HG03558 (cell line): Measurements from ENCODE around the gene CHRM1.

Experiments used
- ATAC-seq: cut with Tn5 transposase; IDR thresholded peaks from one replicate; pipeline ENCODE4 v1.9.1; 2021; ENCODE audit warnings: moderate number of reproducible peaks; ENCODE audit not compliant: unreplicated experiment; ENCODE audit errors: extremely low read depth

The CHRM1 gene

GRCh38 chr11:62926680-62927455 is 5.7 kb upstream of the CHRM1 start:
- no peak for ATAC-seq

- no peak for ATAC-seq
Observed at GRCh38 chr11:62925745-62926679, 4.8 kb upstream of the CHRM1 start.

DNA sequence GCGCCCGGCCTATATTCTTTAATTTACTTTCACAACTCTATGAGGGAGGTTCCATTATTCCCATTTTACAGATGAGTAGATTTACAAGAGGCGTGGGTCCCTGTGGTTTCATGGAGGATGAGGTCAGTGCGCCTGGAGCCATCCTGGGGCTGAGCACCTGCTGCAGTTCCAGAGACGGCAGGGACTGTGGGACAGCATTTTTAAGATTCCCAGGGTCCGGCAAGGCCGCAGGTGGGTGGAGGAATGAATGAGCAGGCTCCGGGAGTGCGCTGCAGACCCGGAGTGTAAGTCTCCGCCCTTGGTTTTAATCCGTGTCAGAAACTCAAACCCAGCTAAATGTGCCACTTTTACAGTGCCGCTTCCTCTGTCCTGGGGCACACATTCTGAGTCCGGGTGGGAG is 4.1 kb upstream of the CHRM1 start:
- no peak for ATAC-seq

- ATAC-seq = no peak
Observed at GRCh38 chr11:62923601-62924411, 2.6 kb upstream of the CHRM1 start.

DNA sequence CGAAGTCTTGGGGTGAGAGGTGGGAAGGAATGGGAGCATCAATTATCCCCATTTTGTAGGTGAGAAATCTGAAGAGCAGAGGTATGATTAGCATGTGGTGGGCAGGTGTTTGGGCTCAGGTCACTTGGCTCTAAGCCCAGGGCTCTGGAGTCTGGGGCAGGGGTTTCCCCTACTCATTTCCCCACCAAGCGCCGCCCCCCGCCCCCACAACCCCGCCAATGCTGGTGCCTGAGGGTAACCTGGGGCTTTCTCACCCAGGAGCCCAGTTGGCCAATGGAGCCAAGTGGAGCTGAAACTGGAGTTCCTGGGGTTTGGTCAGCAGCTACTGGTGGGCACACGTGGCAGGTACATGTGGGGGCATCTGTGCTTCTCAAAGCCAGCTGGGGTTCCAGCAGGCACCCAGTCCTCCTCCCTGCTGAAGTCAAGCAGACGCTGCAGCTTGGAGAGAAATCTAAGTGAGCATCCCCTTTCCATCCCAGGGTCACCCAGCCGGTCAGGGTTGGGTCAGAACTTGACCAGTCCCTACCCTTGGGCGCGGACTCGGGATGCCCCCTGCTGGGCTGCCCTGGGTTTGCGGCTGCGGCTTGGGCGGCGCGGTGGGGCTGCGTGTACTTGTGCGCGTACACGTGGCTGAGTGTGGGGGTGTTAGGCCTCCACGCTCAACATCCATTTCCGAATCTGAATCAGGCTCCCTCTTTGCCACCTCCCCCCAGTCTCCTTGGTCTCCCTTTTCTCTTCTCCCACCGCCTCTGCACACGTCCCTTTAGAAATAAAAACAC is 1.7 kb upstream of the CHRM1 start:
- no peak for ATAC-seq

- no peak for ATAC-seq
Observed at GRCh38 chr11:62922189-62922589, 1.0 kb upstream of the CHRM1 start.

DNA sequence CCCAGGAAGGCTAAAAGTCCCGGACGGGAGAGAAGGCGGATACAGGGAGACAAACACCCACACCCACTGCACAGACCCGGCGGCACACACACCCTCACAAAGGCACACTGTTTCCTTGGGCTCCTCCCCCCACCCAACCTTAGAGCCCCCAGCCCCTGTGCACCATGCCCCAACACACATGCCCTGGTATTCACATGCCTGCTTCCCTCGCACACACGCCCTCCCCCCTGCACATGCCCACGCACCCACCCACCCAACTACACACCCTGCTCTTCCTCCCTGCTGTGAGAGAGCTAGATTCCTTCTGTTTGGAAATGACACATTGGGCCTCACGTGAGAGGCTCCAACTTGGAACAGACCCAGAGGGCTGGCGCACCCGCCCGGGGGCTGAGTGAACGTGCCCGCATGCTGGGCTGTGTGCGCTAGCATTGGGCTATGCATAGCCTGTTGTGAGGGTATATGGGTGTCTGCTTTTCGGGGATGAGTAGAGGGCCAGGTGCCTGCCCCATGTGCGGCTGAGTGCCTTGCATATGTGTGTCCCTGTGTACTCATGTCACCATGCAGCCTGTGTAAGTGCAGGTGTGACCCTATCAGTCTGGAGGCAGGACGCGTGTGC is 518 bp upstream of the CHRM1 start:
- no peak for ATAC-seq

DNA sequence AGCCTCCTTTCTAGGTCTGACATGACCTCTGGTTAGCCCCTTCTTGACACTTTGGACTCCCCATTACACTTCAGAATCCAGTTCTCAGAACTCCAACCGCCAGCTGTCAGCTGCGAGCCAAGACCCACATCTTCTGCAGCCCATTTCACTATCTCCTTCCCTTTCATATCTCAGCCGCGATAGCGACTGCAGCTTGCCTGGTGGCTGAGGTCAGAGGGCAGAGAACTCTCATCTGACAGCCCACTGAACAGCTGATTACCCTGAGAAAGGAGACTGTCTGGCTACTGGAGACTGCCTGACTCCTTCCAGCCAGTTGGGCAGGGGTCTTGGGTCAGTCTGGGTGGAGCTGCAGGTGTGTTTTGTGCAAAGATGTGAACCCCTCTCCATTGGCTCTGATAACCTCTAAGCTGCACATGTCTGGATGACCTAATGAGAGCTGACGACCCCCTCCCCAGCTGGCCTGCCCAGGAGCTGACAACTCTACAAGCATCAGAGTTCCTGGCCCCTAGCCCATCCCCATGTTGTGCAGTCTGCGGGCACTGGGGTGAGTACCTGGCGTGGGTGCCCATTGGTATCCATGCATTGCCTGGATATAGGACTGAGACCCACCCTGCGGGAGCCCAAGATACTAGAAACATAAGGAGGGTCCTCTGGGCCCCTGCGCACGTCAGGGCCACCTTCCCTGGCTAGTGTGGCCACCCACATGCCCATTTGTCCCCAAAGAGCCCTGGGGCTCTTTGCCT is 1.1 kb downstream of the CHRM1 start:
- ATAC-seq = no peak

- no peak for ATAC-seq
Observed at GRCh38 chr11:62919476-62919875, 1.7 kb downstream of the CHRM1 start.

DNA sequence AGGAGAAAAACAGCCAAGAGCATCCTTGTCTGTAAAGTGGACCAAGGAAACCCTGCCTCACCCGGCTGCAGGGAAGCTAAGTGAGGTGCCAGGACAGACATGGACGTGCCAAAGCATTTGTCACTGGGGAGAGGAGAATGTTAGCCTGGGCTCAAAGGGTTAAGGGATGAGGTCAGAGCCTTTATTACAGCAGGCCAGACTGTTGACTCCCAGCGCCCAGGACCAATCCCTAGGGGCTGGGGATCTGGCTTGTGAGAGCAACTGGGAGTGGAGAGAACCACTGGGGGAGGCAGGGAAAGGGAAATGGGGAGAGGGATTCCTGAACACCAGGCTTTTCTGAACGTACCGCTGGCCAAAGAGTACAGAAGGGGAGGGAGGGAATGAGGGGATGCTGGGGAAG is 2.6 kb downstream of the CHRM1 start:
- no peak for ATAC-seq

DNA sequence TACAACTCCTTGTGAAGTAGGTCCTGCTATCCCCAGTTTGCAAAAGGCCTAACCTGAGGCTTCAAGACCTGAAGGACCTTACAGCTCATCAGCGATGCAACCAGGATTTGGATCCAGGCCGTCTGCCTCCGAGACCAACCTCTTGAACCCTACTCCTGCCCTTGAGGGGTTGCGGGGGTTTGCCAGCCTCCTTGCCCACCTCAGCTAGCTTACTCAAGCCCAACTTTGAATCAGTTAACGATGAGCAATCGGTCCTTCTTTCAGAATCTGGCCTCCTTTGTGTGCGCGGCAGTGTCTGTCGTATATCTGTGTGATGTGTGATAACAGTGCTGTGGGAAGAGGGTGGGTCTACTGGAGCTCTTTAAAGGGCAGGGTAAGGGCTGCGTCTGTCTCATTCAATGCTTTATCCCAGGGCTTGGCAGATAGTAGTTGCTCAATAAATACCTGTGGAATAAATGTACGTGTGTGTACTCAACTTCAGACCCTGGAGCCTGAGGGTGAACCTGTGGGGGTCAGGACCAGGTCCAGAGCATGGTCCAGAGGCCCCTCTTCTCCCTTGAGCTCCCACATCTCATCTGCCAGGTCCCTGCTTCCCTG is 3.2 kb downstream of the CHRM1 start:
- no peak for ATAC-seq

GRCh38 chr11:62914416-62914815 is 6.7 kb downstream of the CHRM1 start:
- no peak for ATAC-seq

DNA sequence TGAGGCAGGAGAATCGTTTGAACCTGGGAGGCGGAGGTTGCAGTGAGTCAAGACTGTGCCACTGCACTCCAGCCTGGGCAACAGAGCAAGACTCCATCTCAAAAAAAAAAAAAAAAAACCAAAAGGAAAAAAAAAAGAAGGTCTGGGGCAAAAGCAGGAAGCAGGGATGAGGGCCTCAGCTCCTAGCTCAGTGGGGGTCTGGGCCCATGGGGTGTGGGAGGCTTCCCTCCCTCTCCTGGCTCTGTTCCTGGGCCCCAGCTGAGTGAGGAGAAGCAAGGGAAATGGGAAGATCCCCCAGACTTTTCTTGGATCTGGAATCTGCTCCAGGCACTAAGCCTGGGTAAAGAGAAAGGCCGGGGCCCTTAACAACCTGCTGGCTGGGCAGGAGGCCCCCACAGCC is 8.9 kb downstream of the CHRM1 start:
- no peak for ATAC-seq

GRCh38 chr11:62911137-62912130 is 9.7 kb downstream of the CHRM1 start:
- no peak for ATAC-seq

DNA sequence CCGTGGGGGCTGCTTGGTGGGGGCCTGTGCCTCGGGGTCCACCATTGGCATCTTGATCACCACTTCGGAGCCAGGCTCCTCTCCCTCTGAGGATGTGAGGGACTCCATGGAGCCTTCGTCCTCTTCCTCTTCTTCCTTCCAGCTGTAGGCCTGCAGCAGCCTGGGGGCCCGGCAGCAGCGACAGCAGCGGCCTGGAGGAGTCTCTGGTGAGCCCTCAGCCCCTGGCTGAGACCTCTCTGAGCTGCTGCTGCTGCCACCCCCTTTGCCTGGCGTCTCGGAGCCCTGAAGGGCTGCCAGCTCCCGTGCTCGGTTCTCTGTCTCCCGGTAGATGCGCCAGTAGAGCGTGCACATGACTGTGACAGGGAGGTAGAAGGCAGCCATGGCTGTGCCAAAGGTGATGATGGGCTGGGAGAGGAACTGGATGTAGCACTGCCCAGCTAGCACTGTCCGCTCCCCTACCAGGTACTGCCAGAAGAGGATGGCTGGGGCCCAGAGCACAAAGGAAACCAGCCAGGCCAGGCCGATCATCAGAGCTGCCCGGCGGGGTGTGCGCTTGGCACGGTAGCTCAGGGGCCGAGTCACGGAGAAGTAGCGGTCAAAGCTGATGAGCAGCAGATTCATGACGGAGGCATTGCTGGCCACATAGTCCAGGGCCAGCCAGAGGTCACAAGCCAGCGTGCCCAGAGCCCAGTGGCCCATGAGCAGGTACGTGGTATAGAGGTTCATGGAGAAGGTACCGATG is 10.9 kb downstream of the CHRM1 start:
- ATAC-seq = no peak

DNA sequence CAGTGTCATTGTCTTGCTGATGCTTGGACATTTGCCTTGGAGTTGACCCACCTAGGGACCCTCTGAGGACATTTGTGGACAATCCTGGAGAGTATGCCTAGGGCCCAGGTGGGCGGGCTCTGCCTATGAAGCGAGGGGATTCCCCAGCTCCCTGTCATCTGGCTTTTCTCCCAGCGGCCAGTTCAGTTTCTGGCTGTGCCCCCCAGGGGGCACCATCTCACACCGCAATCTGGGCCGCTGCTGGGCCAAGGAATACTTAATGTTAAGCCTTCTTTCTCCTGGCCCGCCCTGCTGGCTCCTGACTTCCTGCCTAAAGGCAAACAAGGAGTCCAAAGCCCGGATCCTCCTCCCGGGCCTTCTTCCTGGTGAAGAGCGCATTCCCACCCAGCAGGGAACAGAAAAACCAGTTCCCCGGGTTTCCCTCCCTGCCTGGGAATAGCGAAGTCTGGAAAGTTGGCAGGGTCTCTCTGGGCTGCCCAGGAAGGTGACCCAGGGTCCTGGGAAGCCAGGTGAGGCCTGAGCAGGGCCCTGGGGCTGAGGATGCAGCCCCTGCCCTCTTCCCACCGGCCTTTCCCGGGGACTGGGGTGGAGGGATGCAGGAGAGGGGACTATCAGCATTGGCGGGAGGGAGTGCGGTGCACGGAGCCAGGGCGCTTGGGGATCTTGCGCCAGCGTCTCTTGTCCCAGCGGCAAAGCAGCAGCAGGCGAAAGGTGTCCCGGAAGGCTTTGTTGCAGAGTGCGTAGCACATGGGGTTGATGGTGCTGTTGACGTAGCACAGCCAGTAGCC is 11.9 kb downstream of the CHRM1 start:
- no peak for ATAC-seq
